CD4-positive, alpha-beta T cell treated with Interleukin-21 for 1 hour (primary cell): Measurements from ENCODE around the gene PMP22.
"Not testable (repeated sequence)": the region's sequence is repeated elsewhere in the genome, so short reads cannot be mapped to it uniquely, and the experiment has no call there.

Experiments
- DNase-seq: peaks from one replicate; pipeline ENCODE4 v3.0.0-alpha.2; 2020

The PMP22 gene

GRCh38 chr17:15250135-15250860, 14.8 kb downstream of the PMP22 start:
- DNase-seq = no peak

GRCh38 chr17:15249487-15249886, 15.6 kb downstream of the PMP22 start:
- no peak for DNase-seq

GRCh38 chr17:15247891-15248529, 17.1 kb downstream of the PMP22 start:
- no peak for DNase-seq

DNA sequence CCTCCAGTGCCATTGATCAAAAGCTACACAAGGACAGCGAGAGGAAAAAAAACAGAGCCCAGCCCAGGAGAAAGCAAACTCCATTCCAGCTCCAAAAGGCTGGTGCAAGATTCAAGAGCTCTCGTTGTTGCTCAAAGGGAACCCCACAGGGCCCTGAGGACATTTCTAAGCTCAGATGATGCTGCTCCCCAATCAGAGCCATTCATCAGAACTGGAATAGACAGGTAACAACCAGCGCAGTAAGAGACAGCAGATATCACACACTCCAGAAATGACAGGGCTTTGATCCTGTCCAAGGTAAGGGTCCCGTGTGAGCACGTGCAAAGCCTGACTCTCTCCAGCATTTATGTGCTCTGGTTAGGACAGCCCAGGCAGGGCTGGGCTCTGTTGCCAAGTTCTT, 20.1 kb downstream of the PMP22 start:
- no peak for DNase-seq

- DNase-seq = no peak
Measured at GRCh38 chr17:15240644-15241043, 24.5 kb downstream of the PMP22 start.

- no peak for DNase-seq
Measured at GRCh38 chr17:15239491-15239890, 25.6 kb downstream of the PMP22 start.

DNA sequence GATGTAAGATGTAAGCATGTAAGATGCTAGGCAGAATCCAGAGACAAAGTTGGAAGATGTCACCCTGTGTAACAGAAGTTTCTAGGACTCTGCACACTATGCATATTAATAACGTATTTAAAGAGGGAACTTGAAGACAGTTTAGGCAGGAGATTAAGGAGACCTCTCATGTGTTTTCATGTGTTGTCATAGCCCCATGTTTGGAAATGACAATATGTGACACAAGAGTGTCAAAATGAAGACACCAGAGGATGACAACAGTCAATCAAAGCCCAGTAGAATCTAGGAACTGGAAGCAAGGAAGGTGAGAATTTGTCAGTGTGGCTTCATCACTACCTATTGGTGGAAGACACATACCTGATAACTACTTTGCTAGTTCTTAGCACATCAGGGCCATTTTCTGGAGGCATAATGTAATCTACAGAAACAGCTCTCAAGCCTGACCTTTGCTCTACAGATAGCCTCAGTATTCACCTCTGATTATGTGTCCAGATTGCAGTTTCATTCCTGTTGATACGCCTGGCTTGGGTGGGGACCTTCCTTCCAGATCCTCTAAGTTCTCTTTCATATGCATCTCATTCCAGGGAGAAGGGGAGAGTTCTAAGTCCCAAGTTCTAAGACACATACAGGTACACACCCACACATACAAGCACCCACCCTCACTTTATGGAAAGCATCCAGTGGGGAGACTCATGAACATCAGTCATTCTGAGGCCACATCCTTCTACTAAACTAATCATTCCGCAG, 26.3 kb downstream of the PMP22 start:
- DNase-seq = no peak

GRCh38 chr17:15238057-15238456, 27.1 kb downstream of the PMP22 start:
- DNase-seq = no peak

GRCh38 chr17:15237106-15237425, 28.1 kb downstream of the PMP22 start:
- DNase-seq = no peak

- DNase-seq = no peak
Measured at GRCh38 chr17:15236281-15237105, 28.6 kb downstream of the PMP22 start.

GRCh38 chr17:15233971-15234370, 31.2 kb downstream of the PMP22 start:
- DNase-seq = no peak

DNA sequence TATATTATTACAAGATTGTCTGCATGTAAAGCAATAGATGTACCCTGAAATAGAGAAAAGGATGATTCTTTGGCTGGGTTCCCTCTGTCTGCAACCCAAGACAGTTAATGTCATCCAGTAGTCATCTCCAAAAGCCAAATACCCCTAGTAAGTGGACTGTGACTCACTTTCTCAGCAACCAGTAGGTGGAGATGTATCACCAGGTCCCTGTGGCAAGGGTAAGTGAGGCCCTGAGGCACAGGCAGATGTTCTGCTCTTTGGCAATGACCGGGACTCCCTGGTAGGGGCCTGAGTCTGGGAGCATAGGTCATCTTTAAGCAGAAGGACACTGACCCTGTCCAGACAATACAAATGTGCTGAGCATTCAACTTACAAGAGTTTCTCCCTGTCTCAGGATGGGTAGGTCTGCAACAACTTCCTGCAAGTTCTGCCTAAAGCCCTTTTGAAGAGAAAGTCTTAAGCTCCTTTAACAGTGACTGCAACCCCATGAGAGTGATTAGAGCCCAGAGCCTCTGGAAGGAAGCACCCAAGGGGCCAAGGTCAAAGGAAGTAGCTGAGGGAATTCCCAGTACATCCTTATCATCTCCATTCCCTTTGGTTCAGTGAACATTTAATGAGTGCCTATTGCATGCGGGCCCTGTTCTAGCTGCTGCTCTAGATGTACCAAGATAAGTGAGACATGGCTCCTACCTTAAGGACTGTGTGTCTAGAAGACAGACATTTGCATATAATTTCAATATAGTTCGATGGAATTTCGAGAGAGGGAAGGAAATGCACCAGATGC, 31.9 kb downstream of the PMP22 start:
- DNase-seq = no peak

GRCh38 chr17:15232517-15232915, 32.6 kb downstream of the PMP22 start:
- no peak for DNase-seq

DNA sequence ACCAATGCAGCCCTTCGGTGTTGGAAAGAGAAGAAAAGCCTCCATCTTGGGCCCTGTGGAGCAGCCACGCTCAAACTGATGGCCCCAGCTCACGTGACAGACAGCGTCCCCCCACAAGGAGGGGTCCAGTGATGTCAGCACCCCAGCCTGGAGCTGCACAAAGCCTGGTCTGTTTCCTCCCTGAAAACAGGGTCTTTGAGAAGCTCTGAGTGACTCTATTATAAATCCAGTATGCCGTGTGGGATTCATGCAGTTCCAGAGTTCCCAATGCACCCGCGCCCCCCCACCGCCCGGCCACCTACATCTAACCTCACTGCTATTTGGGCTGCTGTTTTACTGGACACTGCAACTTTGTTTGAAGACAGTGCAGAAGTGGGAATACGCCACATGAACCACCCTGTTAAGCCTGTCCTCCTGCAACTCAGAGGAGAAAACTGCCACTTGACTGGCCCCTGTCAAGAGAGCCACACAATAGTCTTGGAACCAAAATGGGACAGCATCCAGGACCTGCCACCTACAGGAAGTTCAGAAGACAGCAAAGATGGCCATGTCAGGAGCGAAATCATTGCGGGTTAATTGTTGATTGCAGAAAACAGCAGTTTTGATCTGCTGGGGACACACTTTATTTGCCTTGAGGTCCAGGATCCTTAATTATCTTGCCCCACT, 33.1 kb downstream of the PMP22 start:
- DNase-seq = no peak

GRCh38 chr17:15230866-15231265, 34.3 kb downstream of the PMP22 start:
- no peak for DNase-seq

DNA sequence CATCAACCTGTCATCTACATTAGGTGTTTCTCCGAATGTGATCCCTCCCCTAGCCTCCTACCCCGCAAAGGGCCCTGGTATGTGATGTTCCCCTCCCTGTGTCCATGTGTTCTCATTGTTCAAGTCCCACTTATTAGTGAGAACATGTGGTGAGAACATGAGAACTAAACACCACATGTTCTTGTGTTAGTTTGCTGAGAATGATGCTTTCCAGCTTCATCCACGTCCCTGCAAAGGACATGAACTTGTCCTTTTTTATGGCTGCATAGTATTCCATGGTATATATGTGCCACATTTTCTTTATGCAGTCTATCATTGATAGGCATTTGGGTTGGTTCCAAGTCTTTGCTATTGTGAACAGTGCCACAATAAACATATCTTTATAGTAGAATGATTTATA, 43.3 kb downstream of the PMP22 start:
- not testable (repeated sequence) for DNase-seq

DNA sequence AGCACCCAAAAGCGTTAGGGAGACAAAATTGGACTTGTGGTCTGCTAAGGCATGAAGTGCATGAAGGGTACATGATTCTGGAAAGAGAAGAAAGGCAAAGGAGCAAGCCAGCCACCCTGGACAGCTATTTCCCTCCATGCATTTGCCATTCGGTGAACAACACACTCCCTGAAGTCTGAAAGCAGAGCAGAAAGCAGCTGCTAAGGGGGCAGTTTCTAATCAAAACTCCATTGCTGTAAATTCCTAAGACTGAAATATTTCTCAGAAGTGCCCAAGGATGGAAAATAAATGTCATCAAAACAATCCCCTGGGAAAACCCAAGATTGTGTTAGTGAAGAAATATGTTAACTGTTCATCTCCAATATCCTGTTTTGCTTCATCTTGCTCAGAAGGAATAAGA, 44.3 kb downstream of the PMP22 start:
- no peak for DNase-seq

GRCh38 chr17:15216481-15216880, 48.6 kb downstream of the PMP22 start:
- DNase-seq = no peak

- no peak for DNase-seq
Measured at GRCh38 chr17:15213381-15214087, 51.6 kb downstream of the PMP22 start.

- no peak for DNase-seq
Measured at GRCh38 chr17:15210247-15210646, 54.9 kb downstream of the PMP22 start.

DNA sequence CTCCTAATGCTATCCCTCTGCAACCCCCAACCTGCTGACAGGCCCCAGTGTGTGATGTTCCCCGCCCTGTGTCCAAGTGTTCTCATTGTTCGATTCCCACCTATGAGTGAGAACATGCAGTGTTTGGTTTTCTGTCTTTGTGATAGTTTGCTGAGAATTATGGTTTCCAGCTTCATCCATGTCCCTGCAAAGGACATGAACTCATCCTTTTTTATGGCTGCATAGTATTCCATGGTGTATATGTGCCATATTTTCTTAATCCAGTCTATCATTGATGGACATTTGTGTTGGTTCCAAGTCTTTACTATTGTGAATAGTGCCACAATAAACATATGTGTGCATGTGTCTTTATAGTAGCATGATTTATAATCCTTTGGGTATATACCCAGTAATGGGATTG, 62.1 kb downstream of the PMP22 start:
- DNase-seq = not testable (repeated sequence)
